Measurements from ENCODE around the gene C1orf35.

DNA sequence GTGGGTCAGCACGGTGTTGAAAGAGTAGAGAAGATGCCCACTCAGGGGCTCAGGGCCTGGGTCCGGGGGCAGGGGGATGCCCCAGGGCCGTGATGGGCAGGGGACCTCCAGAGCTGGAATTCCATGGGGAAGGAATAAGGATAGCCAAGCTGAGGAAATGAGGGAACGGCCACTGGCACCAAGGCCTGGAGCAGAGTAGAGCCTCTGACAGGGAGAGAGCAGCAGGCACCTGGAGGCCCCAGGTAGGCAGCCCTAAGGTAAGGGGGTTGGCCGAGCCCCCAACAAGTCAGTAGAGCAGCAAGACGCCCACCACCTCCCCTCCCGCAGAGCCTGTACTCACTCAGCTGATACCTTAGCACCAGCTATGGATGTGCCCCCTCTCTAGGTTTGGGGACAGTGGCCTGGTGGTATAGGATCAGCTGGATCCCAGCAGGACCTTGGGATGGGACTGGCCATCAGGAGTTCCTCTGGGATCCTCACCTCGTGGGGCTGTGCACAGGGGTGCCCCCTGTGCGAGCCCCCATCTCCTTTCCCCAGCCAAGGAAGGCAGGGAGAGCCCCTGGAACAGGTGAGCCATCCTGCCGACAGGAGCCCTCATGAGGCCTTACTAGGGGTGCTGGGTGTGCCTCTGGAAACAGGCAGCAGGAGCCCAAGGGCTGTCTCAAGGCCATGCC lies 41.6 kb downstream of the C1orf35 start:
- TF ChIP-seq KDM4B (IDR thresholded peaks at IDR 0.05; ENCODE audit: borderline replicate concordance in 2 of 2, low read depth in 1 of 2) (no peak), POLR2A (conservative IDR thresholded peaks at IDR 0.05) (no peak), NR2C2 (CRISPR knock-in tag; IDR thresholded peaks at IDR 0.05) (no peak), NR2C2 (tag; IDR thresholded peaks at IDR 0.05) (no peak)
